ENCODE measurements around the gene ANKH. TPM values are rescaled to one million over a fixed set of nuclear protein-coding genes. Genes with fewer than 3 reads are reported as not detected.

The ANKH gene
- total and polyA plus RNA-seq, 8 donors: 3.6 to 115 (median 14.3) TPM

GRCh38 chr5:14912206-14912605, 40.6 kb upstream of the ANKH start:
- no peak for DNase-seq
- WGBS, 5 donors: 89 to 96% (median 91%) methylated on average over 7 of the region's 7 CpGs
- Histone ChIP-seq H3K36me3 (no peaks in the 10 kb centered on the region), H3K9me3 (no peaks in the 10 kb centered on the region), H3K4me1 (no peaks in the 10 kb centered on the region), H3K27me3 (no peaks in the 10 kb centered on the region), H3K27ac (no peak overlapping the region), H3K4me3 (no peak overlapping the region)
- TF ChIP-seq, protein P1, sequence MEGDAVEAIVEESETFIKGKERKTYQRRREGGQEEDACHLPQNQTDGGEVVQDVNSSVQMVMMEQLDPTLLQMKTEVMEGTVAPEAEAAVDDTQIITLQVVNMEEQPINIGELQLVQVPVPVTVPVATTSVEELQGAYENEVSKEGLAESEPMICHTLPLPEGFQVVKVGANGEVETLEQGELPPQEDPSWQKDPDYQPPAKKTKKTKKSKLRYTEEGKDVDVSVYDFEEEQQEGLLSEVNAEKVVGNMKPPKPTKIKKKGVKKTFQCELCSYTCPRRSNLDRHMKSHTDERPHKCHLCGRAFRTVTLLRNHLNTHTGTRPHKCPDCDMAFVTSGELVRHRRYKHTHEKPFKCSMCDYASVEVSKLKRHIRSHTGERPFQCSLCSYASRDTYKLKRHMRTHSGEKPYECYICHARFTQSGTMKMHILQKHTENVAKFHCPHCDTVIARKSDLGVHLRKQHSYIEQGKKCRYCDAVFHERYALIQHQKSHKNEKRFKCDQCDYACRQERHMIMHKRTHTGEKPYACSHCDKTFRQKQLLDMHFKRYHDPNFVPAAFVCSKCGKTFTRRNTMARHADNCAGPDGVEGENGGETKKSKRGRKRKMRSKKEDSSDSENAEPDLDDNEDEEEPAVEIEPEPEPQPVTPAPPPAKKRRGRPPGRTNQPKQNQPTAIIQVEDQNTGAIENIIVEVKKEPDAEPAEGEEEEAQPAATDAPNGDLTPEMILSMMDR (IDR thresholded peaks at IDR 0.05): no peak
- no peak for TF ChIP-seq EP300 (IDR thresholded peaks at IDR 0.05)
- TF ChIP-seq POLR2AphosphoS5 (IDR thresholded peaks at IDR 0.05): no peak
- TF ChIP-seq POLR2A (IDR thresholded peaks at IDR 0.05): no peak
- intact Hi-C loops (cut with DNase I; ENCODE audit: low total_unique reads): no loop called here

GRCh38 chr5:14909369-14909768, 37.8 kb upstream of the ANKH start:
- no peaks in the 10 kb centered on the region for H3K4me1 ChIP-seq
- TF ChIP-seq, protein P1 (IDR thresholded peaks at IDR 0.05): no peak
- TF ChIP-seq POLR2A (IDR thresholded peaks at IDR 0.05) (no peak), EP300 (IDR thresholded peaks at IDR 0.05) (no peak), POLR2AphosphoS5 (IDR thresholded peaks at IDR 0.05) (no peak)
- 87 to 93% (median 89%) methylated on average over 2 of the region's 2 CpGs for WGBS, 5 donors
- intact Hi-C loops (cut with DNase I; ENCODE audit: low total_unique reads): no loop called here
- no peaks in the 10 kb centered on the region for H3K27me3 ChIP-seq
- H3K36me3 ChIP-seq: no peaks in the 10 kb centered on the region
- H3K4me3 ChIP-seq: no peak overlapping the region
- no peaks in the 10 kb centered on the region for H3K9me3 ChIP-seq
- DNase-seq: no peak
- no peak overlapping the region for H3K27ac ChIP-seq

DNA sequence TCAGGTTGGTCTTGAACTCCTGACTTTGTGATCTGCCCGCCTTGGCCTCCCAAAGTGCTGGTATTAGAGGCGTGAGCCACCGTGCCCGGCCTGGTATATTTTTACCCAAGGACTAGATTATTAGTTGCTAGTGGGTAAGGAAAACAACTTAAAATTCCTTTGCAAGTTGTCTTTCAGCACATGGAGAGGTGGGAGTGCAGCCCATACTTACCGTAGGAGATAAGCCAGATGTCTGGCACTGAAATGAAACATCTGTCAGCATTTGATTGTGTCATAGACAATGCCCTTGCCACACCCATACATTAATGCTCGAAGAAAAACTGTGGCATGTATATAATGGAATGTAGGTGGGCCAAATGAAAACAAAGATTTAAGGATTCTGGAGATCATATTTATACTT, 36.6 kb upstream of the ANKH start:
- 63 to 72% (median 68%) methylated on average over 6 of the region's 6 CpGs for WGBS, 5 donors
- Histone ChIP-seq H3K27ac (no peak overlapping the region), H3K9me3 (no peaks in the 10 kb centered on the region), H3K27me3 (no peaks in the 10 kb centered on the region), H3K4me3 (no peak overlapping the region), H3K36me3 (no peaks in the 10 kb centered on the region), H3K4me1 (no peaks in the 10 kb centered on the region)
- TF ChIP-seq POLR2AphosphoS5 (IDR thresholded peaks at IDR 0.05): no peak
- no peak for TF ChIP-seq EP300 (IDR thresholded peaks at IDR 0.05)
- TF ChIP-seq, protein P1 (IDR thresholded peaks at IDR 0.05): no peak
- no peak for TF ChIP-seq POLR2A (IDR thresholded peaks at IDR 0.05)
- peak in 1 of 2 donors; percentile 16 for DNase-seq
- intact Hi-C loops (cut with DNase I; ENCODE audit: low total_unique reads): no loop called here

- DNase-seq: no peak
- Histone ChIP-seq H3K36me3 (no peaks in the 10 kb centered on the region), H3K27ac (no peak overlapping the region), H3K4me1 (peaks cover 0 to 5% (median 2%) of the 10 kb centered on the region in 4 donors), H3K27me3 (no peaks in the 10 kb centered on the region), H3K4me3 (no peak overlapping the region), H3K9me3 (no peaks in the 10 kb centered on the region)
- 87 to 95% (median 94%) methylated on average over 3 of the region's 3 CpGs for WGBS, 5 donors
- TF ChIP-seq EP300 (IDR thresholded peaks at IDR 0.05) (no peak), POLR2A (IDR thresholded peaks at IDR 0.05) (no peak), POLR2AphosphoS5 (IDR thresholded peaks at IDR 0.05) (no peak)
- TF ChIP-seq, protein P1 (IDR thresholded peaks at IDR 0.05): no peak
- intact Hi-C loops (cut with DNase I; ENCODE audit: low total_unique reads): no loop called here
These were observed 35.0 kb upstream of the ANKH start for GRCh38 chr5:14906628-14907027.
